Effector memory CD8-positive, alpha-beta T cell (primary cell): ENCODE measurements around the gene EFHB.

ENCODE experiments used
- ATAC-seq: fragments of 150-1000 bp; cut with Tn5 transposase; replicated peaks from 2 replicates; pipeline ENCODE4 v1.10.0; 2021; ENCODE audit warnings: mild to moderate bottlenecking, moderate library complexity
- DNase-seq, 3 experiments: peaks; one replicate each; pipeline ENCODE4 v3.0.0; 2021
- H3K27ac Mint-ChIP-seq, 2 donors: one replicate each; pipeline ENCODE4 v1.8.0; 2022; ENCODE audit warnings: mild to moderate bottlenecking in 2 of 2, mixed read lengths in 2 of 2, moderate library complexity in 2 of 2
- H3K27me3 Mint-ChIP-seq, 2 donors: one replicate each; pipeline ENCODE4 v1.8.0; 2022; ENCODE audit warnings: mixed read lengths in 2 of 2
- H3K36me3 Mint-ChIP-seq: one replicate; pipeline ENCODE4 v1.8.0; 2022; ENCODE audit warnings: mild to moderate bottlenecking, moderate library complexity, mixed read lengths; ENCODE audit not compliant: insufficient read depth
- H3K4me1 Mint-ChIP-seq, 2 donors: one replicate each; pipeline ENCODE4 v1.8.0; 2022; ENCODE audit warnings: low read depth in 2 of 2, mixed read lengths in 2 of 2
- H3K4me3 Mint-ChIP-seq, 2 donors: one replicate each; pipeline ENCODE4 v1.8.0; 2022; ENCODE audit warnings: mild to moderate bottlenecking in 2 of 2, mixed read lengths in 2 of 2, moderate library complexity in 2 of 2
- H3K9me3 Mint-ChIP-seq, 2 donors: one replicate each; pipeline ENCODE4 v1.8.0; 2022; ENCODE audit warnings: mixed read lengths in 2 of 2

Gene EFHB

DNA sequence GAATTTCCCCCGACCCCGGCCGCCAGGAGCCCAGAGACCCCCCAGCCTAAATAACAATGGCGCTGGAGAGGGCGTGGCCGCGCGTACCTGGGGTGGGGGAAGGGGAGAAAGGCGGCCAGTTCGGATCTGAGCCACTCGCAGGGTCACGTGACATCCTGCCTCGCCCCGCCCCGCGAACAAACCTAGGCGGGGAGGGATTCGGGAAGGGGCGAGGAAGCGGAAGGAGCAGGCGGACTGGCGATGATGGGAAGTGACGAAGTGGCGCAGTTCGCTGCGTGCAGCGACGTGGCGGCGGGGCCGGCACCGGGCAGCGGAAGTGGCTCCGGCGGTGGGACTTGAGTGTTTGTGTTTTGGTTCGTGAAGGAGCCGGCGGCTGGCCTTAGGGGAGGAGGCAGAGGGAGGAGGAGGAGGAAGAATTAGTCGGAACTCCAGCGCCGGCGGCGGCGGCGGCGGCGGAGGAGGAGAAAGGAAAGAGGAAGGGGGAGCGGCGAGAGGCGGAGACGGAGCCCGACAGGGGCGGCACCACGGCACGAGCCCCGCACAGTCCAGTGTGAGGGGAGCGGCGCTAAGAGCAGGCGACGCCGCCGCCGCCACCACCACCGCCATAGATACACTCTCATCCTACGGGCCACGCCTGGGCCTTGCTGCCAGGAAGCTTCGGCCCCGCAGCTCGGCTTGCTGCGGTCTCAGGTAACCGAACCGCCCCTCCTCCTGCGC is 13.0 kb upstream of the EFHB start, which contains the start of gene RAB5A:
RAB5A (plus strand) TSS at position 266 of the 717 bp plus-strand sequence. CDS start 3,802 bp downstream, outside the sequence.
- H3K9me3 Mint-ChIP-seq, result no peaks in the 10 kb centered on the region
- H3K4me1 Mint-ChIP-seq, result peaks cover 13 to 46% of the 10 kb centered on the region in 2 donors
- DNase-seq (peak; percentile 92 to 95 (median 93)), ATAC-seq (peak; percentile 83)
- H3K36me3 Mint-ChIP-seq, result peaks cover 47% of the 10 kb centered on the region
- peak within 1 kb of the TSS; percentile 90 to 96 for H3K4me3 Mint-ChIP-seq
- peak within 1 kb of the TSS; percentile 96 to 100 for H3K27ac Mint-ChIP-seq
- no peaks in the 10 kb centered on the region for H3K27me3 Mint-ChIP-seq

DNA sequence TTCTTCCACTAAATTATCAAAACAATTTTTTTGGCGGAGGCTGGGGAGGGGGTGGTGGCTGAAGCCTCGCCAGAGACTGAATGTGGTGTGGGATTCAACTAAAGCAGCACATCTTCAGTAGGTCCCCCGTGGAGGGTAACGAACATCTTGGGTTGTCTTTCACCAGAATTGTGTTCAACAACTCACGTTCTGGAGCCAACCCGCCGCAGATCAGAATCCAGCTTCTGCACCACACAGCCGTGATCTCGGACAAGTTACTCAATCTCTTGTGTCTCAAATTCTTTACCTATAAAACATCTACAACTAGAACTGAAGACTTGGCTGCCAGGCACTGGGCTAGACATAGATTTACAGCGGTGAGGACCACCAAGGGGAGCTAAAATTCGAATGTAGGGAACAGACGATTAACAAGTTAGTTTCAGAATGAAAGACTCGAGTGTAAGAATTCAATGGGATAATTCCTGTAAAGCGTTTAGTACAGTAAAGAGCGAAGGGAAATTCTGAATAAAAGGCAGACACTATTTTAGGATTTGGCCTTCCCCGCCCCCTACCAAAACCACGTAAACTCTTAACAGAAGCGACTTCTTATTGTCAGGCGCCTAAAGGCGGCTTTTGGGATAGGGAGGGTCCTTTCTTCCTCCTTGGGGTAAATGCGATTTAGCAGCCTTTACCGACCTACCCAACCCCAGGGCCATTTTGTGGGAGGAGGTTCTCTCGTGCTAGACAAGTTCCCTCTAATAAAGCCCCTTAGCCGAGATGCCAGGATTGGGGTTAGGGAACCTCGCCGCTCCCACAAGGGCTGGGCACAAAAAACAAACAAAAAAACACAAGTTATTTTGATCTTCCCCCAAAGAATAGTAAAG is 12.2 kb upstream of the EFHB start:
- Mint-ChIP-seq H3K27me3 (no peaks in the 10 kb centered on the region), H3K4me3 (peak overlapping the region; percentile 90 to 96), H3K4me1 (peaks cover 8 to 40% of the 10 kb centered on the region in 2 donors), H3K27ac (peak overlapping the region; percentile 96 to 100), H3K9me3 (no peaks in the 10 kb centered on the region), H3K36me3 (peaks cover 40% of the 10 kb centered on the region)
- DNase-seq (peak in 2 of 3 experiments; percentile 3), ATAC-seq (no peak)

DNA sequence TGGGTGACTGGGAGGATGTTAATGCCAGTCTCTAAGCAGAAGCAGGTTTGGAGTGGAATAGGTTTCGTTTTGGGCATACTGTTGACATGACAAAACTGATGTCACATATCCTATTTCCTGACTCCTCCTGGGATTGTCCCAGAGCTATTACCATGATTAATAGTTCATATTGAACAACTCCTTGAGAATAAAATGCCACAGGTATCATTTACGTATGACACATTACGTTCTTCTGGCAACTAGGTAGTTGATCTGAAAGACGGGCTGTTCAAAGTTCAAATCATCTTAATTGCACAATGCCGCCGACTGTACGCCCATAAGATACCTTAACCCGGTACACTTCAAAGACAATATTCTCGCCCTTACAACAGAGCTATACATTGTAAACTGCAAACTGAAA is 11.5 kb upstream of the EFHB start:
- Mint-ChIP-seq H3K4me3 (peak overlapping the region; percentile 90 to 96), H3K4me1 (peaks cover 8 to 33% of the 10 kb centered on the region in 2 donors)
- no peak for DNase-seq

DNA sequence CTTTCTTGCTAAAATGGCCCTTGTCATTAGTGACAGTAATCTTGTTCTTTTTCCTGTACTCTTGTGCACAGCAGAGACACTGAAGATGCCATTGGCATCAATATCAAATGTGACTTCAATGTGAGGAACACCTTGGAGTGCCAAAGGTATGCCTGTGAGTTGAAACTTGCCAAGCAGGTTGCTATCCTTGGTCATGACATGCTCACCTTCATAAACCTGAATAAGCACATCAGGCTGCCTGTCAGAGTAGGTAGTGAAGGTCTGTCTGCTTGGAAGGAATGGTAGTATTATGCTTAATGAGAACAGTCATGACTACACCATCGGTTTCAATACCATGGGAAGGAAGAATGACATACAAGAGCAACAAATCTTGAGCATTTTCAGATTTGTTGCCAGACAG is 6.6 kb upstream of the EFHB start:
- no peak for ATAC-seq
- no peaks in the 10 kb centered on the region for H3K4me1 Mint-ChIP-seq
- peaks cover 10 to 22% of the 10 kb centered on the region in 2 donors for H3K27me3 Mint-ChIP-seq

More for the DNA sequence above, 11.5 kb upstream of the EFHB start:
- H3K27me3 Mint-ChIP-seq, result peaks cover 0 to 2% of the 10 kb centered on the region in 2 donors
- H3K27ac Mint-ChIP-seq, result peak overlapping the region in 1 of 2 donors; percentile 100
- ATAC-seq, result no peak
- no peaks in the 10 kb centered on the region for H3K9me3 Mint-ChIP-seq
- peaks cover 34% of the 10 kb centered on the region for H3K36me3 Mint-ChIP-seq

DNA sequence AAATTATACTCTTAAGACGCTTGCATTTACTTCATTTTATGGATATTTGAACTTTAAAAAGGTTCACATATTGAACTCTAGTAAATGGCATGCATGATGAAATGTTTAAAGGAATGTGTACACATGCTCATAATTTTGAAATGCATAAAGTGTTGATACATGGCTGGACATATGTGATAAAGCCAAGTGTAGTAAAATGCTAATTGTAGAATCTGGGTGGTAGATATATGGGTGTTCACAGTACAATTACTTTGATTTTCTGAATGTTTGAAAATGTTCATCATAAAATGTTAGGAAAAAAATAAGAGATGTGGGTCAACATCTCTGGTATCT is 4.2 kb upstream of the EFHB start:
- peaks cover 22 to 35% of the 10 kb centered on the region in 2 donors for H3K27me3 Mint-ChIP-seq
- no peaks in the 10 kb centered on the region for H3K9me3 Mint-ChIP-seq
- ATAC-seq (no peak), DNase-seq (no peak)
- H3K4me3 Mint-ChIP-seq, result no peak overlapping the region
- no peaks in the 10 kb centered on the region for H3K4me1 Mint-ChIP-seq
- H3K27ac Mint-ChIP-seq, result no peak overlapping the region
- H3K36me3 Mint-ChIP-seq, result peaks cover 2% of the 10 kb centered on the region

More for the DNA sequence above, 6.6 kb upstream of the EFHB start:
- no peak for DNase-seq
- no peaks in the 10 kb centered on the region for H3K9me3 Mint-ChIP-seq
- peaks cover 2% of the 10 kb centered on the region for H3K36me3 Mint-ChIP-seq
- H3K4me3 Mint-ChIP-seq, result no peak overlapping the region
- H3K27ac Mint-ChIP-seq, result no peak overlapping the region

DNA sequence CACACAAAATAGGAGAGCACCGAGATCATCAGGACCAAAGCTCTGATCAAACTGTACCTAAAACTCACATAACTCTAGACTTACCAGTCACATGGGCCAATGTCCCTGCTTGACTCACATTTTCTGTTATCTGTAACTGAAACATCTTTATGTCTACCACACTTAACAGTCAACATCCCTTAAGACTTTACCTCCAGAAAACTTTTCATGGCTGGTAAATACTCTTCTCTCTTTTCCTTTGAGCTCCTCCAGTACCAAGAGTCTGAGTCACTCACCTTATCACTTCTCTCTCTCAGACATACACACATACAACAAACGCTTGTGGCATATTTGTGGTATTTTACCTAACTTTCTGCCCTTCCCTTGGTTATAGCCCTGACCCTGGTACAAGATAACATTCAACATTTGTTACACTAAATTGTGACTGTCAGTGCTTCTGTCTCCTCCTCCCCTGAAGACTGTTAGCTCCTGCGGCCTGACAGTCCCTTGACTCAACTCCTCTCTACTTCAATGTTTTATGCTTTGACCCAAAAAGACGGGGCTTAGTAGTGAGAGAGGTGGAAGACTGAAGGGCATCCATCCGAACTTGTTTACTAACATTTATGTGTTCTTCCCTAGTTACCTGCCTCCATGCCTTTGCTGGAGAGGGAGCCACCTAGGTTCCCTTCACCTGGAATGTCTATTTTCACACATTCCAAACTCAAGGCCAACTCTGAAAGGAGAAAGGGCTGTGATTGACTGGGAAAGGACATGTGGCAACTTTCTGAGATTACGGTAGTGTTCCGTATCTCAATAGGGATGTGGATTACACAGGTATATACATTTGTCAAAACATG is 3.7 kb upstream of the EFHB start:
- Mint-ChIP-seq H3K27ac (no peak overlapping the region), H3K9me3 (no peaks in the 10 kb centered on the region), H3K4me1 (no peaks in the 10 kb centered on the region), H3K36me3 (peaks cover 2% of the 10 kb centered on the region), H3K27me3 (peaks cover 26 to 41% of the 10 kb centered on the region in 2 donors), H3K4me3 (no peak overlapping the region)
- ATAC-seq (no peak), DNase-seq (no peak)

DNA sequence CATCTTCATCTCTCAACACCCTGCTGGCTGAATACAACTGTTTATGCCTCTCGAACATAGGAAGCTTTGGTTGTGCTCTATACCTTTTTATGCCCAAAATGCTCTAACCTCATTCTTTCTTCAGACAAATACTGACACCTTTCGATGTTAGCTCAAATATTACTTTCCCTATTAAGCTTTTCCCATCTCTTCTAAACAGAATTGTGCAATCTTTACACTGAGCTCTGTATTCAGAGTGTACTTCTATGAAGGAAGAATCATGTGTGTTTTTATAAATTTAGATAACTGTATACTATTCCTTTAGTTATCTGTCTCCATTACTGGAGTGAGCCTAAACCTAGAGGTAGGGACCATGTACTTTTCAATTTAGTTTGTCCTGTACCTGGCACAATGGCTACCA is 1.6 kb downstream of the EFHB start:
- H3K4me1 Mint-ChIP-seq, result peaks cover 0 to 2% of the 10 kb centered on the region in 2 donors
- ATAC-seq (no peak), DNase-seq (no peak)
- H3K9me3 Mint-ChIP-seq, result no peaks in the 10 kb centered on the region
- no peaks in the 10 kb centered on the region for H3K36me3 Mint-ChIP-seq
- H3K27me3 Mint-ChIP-seq, result peaks cover 19 to 21% of the 10 kb centered on the region in 2 donors
- no peak overlapping the region for H3K4me3 Mint-ChIP-seq
- H3K27ac Mint-ChIP-seq, result no peak overlapping the region

DNA sequence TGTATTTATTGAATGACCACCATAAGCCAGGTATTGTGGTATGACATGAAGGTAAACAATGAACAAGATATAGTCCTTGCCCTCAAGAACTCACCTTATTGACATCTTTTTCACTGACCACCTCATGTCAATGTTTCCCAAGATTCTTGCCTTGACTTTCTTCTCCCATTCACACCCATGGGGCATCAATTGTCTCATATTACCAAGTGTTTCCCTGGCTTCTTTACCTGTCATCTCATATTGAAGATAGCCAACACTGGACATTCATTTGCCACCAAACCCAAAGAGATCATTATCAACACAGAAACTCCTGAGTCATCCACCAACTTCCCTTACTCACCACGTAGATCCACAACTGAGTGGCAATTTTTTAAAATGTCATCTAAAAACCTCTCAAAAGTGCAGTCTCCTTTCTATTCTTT is 2.2 kb downstream of the EFHB start:
- peaks cover 0 to 2% of the 10 kb centered on the region in 2 donors for H3K4me1 Mint-ChIP-seq
- peaks cover 21 to 25% of the 10 kb centered on the region in 2 donors for H3K27me3 Mint-ChIP-seq
- no peak overlapping the region for H3K27ac Mint-ChIP-seq
- no peak overlapping the region for H3K4me3 Mint-ChIP-seq
- no peak for ATAC-seq
- no peaks in the 10 kb centered on the region for H3K9me3 Mint-ChIP-seq
- no peak for DNase-seq
- H3K36me3 Mint-ChIP-seq, result no peaks in the 10 kb centered on the region

DNA sequence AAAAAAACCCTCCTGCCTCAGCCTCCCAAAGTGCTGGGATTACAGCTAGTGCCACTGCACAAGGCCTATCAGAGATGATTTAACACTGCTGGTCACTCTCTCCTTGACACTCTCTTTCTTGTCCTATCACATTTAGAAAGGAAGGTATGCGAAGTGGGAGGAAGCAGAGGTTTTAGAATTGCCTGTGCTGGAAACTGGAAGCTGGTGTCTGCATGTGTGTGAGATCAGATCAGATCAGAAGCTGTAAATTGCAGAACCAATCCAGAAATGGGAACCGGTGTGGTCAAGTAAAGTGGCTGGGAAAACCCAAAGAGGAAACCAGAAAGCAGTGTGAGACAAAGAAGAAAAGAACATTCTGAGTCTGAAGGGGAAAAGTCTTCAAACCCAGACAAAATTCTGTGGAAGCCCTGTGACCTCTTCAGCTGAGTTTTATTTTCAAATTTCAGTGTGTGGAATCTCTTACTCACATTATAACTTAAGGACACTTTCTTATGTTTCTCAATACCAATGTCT is 2.8 kb downstream of the EFHB start:
- H3K27me3 Mint-ChIP-seq, result peaks cover 21 to 29% of the 10 kb centered on the region in 2 donors
- ATAC-seq (peak; percentile 47), DNase-seq (no peak)
- H3K27ac Mint-ChIP-seq, result no peak overlapping the region
- no peaks in the 10 kb centered on the region for H3K36me3 Mint-ChIP-seq
- no peaks in the 10 kb centered on the region for H3K9me3 Mint-ChIP-seq
- H3K4me3 Mint-ChIP-seq, result no peak overlapping the region
- peaks cover 0 to 2% of the 10 kb centered on the region in 2 donors for H3K4me1 Mint-ChIP-seq

DNA sequence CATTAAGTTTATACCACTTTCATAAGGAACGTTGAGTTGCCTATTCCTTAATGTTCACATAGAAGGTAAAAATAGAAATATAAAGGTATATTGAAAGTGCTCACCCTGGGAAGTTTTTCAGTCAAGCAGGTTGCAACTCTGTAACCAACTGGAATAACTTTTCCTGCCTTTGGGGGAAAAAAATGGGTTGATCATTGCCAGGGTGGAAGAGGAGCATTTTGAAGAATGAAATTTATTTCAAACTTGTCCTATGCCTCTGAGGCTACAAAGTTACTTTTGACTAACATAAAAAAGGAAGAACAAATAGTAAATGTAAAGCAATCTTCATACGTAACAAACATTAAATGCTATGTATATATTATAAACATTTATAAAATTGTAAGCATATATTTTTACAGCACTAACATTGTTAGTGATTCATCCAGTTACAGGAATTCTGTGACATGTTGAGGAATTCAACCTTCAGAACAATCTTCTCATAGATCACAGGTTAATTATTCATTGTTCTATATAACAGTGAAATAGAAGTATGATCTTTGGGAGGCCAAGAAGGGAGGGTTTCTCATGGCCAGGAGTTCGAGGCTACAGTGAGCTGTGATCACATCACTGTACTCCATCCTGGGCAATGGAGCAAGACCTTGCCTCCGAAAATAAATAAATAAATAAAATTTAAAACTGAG is 13.5 kb downstream of the EFHB start:
- Mint-ChIP-seq H3K36me3 (no peaks in the 10 kb centered on the region), H3K9me3 (no peaks in the 10 kb centered on the region), H3K4me1 (no peaks in the 10 kb centered on the region), H3K27me3 (no peaks in the 10 kb centered on the region), H3K4me3 (no peak overlapping the region), H3K27ac (no peak overlapping the region)
- DNase-seq (no peak), ATAC-seq (no peak)

DNA sequence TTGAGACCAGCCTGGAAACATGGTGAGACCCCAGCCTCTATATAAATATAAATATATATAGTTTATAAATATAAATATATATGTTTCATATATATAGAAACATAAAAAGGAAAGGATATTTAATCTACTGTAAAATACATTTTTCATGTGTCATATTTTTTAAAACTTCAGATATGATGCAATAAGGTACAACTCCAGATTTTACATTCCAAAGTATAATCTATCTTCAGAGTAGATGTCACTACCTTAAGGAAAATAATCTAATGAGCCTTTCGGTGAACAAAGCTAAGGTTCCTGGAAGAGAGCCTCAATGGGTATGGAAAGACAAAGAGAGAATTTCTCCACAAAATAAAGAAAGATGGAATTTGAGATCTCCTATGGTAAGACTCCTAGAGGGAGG is 16.9 kb downstream of the EFHB start:
- no peaks in the 10 kb centered on the region for H3K36me3 Mint-ChIP-seq
- no peak overlapping the region for H3K4me3 Mint-ChIP-seq
- no peak overlapping the region for H3K27ac Mint-ChIP-seq
- H3K9me3 Mint-ChIP-seq, result peaks cover 5 to 8% of the 10 kb centered on the region in 2 donors
- H3K27me3 Mint-ChIP-seq, result no peaks in the 10 kb centered on the region
- ATAC-seq (no peak), DNase-seq (no peak)
- H3K4me1 Mint-ChIP-seq, result no peaks in the 10 kb centered on the region

DNA sequence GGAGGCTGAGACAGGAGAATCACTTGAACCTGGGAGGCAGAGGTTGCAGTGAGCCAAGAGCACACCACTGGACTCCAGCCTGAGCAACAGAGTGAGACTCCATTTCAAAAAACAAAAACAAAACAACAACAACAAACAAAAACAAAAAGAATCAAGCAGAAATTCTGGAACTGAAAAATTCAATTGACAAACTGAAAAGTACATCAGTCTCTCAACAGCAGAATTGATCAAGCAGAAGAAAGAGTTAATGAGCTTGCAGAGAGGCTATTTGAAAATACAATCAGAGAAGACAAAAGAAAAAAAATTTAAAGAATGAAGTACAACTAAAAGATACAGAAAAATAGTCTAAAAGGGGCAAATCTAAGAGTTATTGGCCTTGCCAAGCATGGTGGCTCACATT is 22.6 kb downstream of the EFHB start:
- no peak overlapping the region for H3K4me3 Mint-ChIP-seq
- ATAC-seq (no peak), DNase-seq (no peak)
- H3K36me3 Mint-ChIP-seq, result no peaks in the 10 kb centered on the region
- no peaks in the 10 kb centered on the region for H3K27me3 Mint-ChIP-seq
- H3K27ac Mint-ChIP-seq, result no peak overlapping the region
- peaks cover 11 to 29% of the 10 kb centered on the region in 2 donors for H3K9me3 Mint-ChIP-seq
- no peaks in the 10 kb centered on the region for H3K4me1 Mint-ChIP-seq
